Kidney (tissue), 14 donors: Measurements from ENCODE around the gene PPP2R2C. TPM values are rescaled to one million over a fixed set of nuclear protein-coding genes. Genes with fewer than 3 reads are reported as not detected.
A peak's percentile ranks its signal among the peaks of the same experiment; 100 is the strongest.

Source experiments
- DNase-seq, 5 donors: peaks; one replicate each; pipeline ENCODE4 v3.0.0-alpha.2; 2013 to 2020
- FAIRE-seq: peaks from 2 replicates; lab custom pipeline; 2012; peaks lifted over from hg19 to GRCh38; lab: Jason Lieb, UNC
- H3K27ac ChIP-seq, 2 donors: one replicate each; pipeline ENCODE4 v1.7.0; 2013; ENCODE audit warnings: low read depth in 2 of 2, low read length in 2 of 2, inconsistent platforms in 1 of 2
- H3K27me3 ChIP-seq: one replicate; pipeline ENCODE4 v1.7.1; 2013; ENCODE audit warnings: low read length, inconsistent platforms; ENCODE audit not compliant: control insufficient read depth, insufficient read depth
- H3K36me3 ChIP-seq, 3 donors: one replicate each; pipeline versions ENCODE4 v1.7.0 to v1.7.1; 2013; ENCODE audit warnings: low read length in 3 of 3, control low read depth in 1 of 3, inconsistent platforms in 1 of 3; ENCODE audit not compliant: insufficient read depth in 3 of 3, control insufficient read depth in 2 of 3
- H3K4me1 ChIP-seq, 3 donors: one replicate each; pipeline versions ENCODE4 v1.7.0 to v1.7.1; 2013; ENCODE audit warnings: low read length in 3 of 3, inconsistent platforms in 1 of 3, low read depth in 1 of 3; ENCODE audit not compliant: control insufficient read depth in 2 of 3, insufficient read depth in 2 of 3
- H3K4me3 ChIP-seq, 3 donors: one replicate each; pipeline versions ENCODE4 v1.7.0 to v1.8.1; 2013; ENCODE audit warnings: low read length in 3 of 3, control low read depth in 1 of 3, inconsistent platforms in 1 of 3
- H3K9ac ChIP-seq, 3 donors: one replicate each; pipeline versions ENCODE4 v1.7.0 to v1.7.1; 2013; ENCODE audit warnings: low read length in 3 of 3, control low read depth in 1 of 3, inconsistent platforms in 1 of 3
- H3K9me3 ChIP-seq, 3 donors: one replicate each; pipeline versions ENCODE4 v1.7.0 to v1.7.1; 2013; ENCODE audit warnings: low read length in 3 of 3, control low read depth in 1 of 3, inconsistent platforms in 1 of 3; ENCODE audit not compliant: control insufficient read depth in 2 of 3, insufficient read depth in 1 of 3
- CTCF ChIP-seq: IDR thresholded peaks from 3 replicates; pipeline ENCODE4 v1.5.1; 2012; ENCODE audit warnings: mild to moderate bottlenecking, moderate library complexity, borderline replicate concordance; ENCODE audit not compliant: insufficient read depth; ENCODE audit errors: extremely low read depth
- intact Hi-C: fragments of 100-400 bp; cut with DNase I; formaldehyde crosslinking; loops from one replicate; pipeline ENCODE4 v1.11.1; 2022
- polyA plus RNA-seq: library from polyadenylated mRNA; stranded (reverse); fragments of 350-450 nt; fragmentation: Illumina TruSeq; extraction: RNeasy Lipid Tissue Mini Kit (QIAGEN cat#74804); gene quantifications from one replicate; pipeline ENCODE4 v1.2.3, GENCODE V29; 2014; ENCODE audit warnings: low read depth, low replicate concordance; ENCODE audit not compliant: insufficient read depth
- total RNA-seq: library from RNA; stranded (reverse); fragmentation: NEBNext Ultra II Directional; extraction: Animal tissue kit (Norgen Biotek cat#: 25700); gene quantifications from one replicate; pipeline ENCODE4 v1.2.1, GENCODE V29; 2021
- donor health status: control.
- donor health status: control.
- donor health status: control.
- donor health status: control.
- donor health status: control.
- donor health status: DM: yes; HTN: yes; CAD: no.
- donor health status: Normal renal cell carcinoma (clear cell type).

PPP2R2C gene
- total and polyA plus RNA-seq, 2 donors from 2014 or later, result 0.39 to 0.82 TPM

DNA sequence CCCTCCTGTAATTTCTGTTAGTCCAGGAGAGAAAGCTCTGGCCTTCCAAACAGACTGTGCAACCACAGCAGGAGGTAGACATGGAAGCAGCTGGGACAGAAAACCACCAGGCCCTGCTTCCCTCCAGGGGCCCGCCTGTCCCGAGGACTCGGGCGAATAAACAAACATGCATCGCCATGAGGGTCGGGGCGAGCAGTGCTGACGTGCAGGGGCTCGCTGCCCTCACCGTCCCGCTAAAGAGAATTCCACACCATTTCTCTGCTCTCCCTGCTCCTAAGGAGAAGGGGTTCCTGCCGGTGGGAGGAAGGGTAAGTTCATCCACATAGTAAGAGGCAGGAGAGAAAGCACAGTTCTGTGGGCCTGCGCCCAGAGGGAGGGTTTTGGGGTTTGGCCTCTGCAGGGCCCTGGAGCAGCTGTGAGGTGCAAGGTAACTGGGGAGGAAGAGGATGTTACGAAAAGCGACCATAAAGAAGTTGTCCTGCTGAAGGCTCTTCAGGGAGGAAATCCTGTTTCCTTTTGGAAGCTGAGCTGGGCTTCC is 147.9 kb downstream of the PPP2R2C start:
- Histone ChIP-seq H3K4me3 (no peak overlapping the region), H3K27ac (no peak overlapping the region), H3K9me3 (peaks cover 0 to 5% (median 0%) of the 10 kb centered on the region in 3 donors), H3K36me3 (no peaks in the 10 kb centered on the region), H3K9ac (no peak overlapping the region), H3K27me3 (no peaks in the 10 kb centered on the region), H3K4me1 (no peaks in the 10 kb centered on the region)
- TF ChIP-seq CTCF, result no peak
- DNase-seq (peak in 1 of 5 donors; percentile 27), FAIRE-seq (no peak)
- intact Hi-C loops, result no loop called here

GRCh38 chr4:6322761-6323566 is 149.4 kb downstream of the PPP2R2C start:
- intact Hi-C loops, result no loop called here
- H3K36me3 ChIP-seq, result no peaks in the 10 kb centered on the region
- FAIRE-seq, result no peak
- H3K4me1 ChIP-seq, result no peaks in the 10 kb centered on the region
- H3K4me3 ChIP-seq, result no peak overlapping the region
- no peak for TF ChIP-seq CTCF
- peak in 2 of 5 donors; percentile 25 for DNase-seq
- no peaks in the 10 kb centered on the region for H3K27me3 ChIP-seq
- no peak overlapping the region for H3K27ac ChIP-seq
- peaks cover 0 to 5% (median 0%) of the 10 kb centered on the region in 3 donors for H3K9me3 ChIP-seq
- no peak overlapping the region for H3K9ac ChIP-seq

DNA sequence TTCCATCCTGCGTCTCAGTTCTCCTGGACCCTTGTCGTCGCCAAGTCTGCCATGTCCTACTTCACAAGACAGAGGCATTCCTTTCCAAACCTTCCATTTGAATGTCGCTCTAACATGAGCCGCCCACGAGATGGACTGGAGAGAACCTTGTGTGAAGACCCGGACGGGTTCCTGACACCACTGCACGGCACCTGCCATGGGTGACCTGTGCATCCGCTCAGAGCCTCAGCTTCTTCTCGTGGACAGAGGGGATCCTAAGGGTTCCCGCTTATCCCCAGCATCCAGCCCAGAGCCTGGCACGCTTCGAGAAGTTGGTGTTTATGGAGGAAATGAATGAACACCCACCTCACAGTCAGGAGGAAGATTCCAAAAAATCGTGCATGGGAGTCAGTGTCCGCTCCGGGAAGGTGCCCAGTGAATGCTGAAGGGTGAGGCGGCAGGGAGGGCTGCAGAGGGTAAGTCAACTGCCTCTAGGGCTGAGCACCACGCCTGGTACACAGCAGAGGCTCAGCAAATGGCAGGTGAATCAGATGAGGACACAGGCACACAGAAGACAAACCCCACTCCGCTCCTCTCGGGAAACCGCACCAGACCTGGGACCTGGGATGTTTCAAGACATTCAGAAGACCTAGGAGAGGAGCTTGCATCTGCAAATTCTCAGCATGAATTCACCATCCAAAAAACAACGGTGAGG is 150.2 kb downstream of the PPP2R2C start:
- Histone ChIP-seq H3K27me3 (no peaks in the 10 kb centered on the region), H3K9ac (no peak overlapping the region), H3K4me1 (no peaks in the 10 kb centered on the region), H3K36me3 (no peaks in the 10 kb centered on the region), H3K27ac (no peak overlapping the region), H3K4me3 (no peak overlapping the region), H3K9me3 (peaks cover 0 to 5% (median 0%) of the 10 kb centered on the region in 3 donors)
- intact Hi-C loops, result no loop called here
- FAIRE-seq, result no peak
- DNase-seq, result no peak
- no peak for TF ChIP-seq CTCF
